ENCODE measurements around the gene ULBP2. TPM values are rescaled to one million over a fixed set of nuclear protein-coding genes. Genes with fewer than 3 reads are reported as not detected.

ULBP2 gene
- total and polyA plus RNA-seq, 2 of the 8 experiments (the other 6 are each of a cell fraction or from before 2014, with no cell fraction given), result 0.05 TPM; not detected in 1

GRCh38 chr6:149924933-149925252, 16.9 kb upstream of the ULBP2 start (continued):
- TF ChIP-seq CHD7 (IDR thresholded peaks at IDR 0.05; ENCODE audit: insufficient replicate concordance, low read length), result no peak
- TF ChIP-seq SUZ12 (IDR thresholded peaks at IDR 0.05; ENCODE audit: low read length), result no peak
- TF ChIP-seq, protein P1, sequence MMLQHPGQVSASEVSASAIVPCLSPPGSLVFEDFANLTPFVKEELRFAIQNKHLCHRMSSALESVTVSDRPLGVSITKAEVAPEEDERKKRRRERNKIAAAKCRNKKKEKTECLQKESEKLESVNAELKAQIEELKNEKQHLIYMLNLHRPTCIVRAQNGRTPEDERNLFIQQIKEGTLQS (IDR thresholded peaks at IDR 0.05; ENCODE audit: insufficient read depth, low read depth, low read length), result no peak
- no peak for TF ChIP-seq SAP30 (IDR thresholded peaks at IDR 0.05; ENCODE audit: insufficient read depth, insufficient replicate concordance, low read length)
- TF ChIP-seq POLR2A (IDR thresholded peaks at IDR 0.05; ENCODE audit: control extremely low read depth in 1 of 2, low read depth in 2 of 2, low read length in 2 of 2), result no peak
- TF ChIP-seq RBBP5 (IDR thresholded peaks at IDR 0.05; ENCODE audit: borderline replicate concordance, low read depth, low read length), result no peak
- TF ChIP-seq TCF12 (IDR thresholded peaks at IDR 0.05; ENCODE audit: low read depth, low read length), result no peak

Measured in H1 (cell line).